COLO668 (cell line): ENCODE data around the gene MYOC.
"Not testable (repeated sequence)": the region's sequence is repeated elsewhere in the genome, so short reads cannot be mapped to it uniquely, and the experiment has no call there.

Experiments
- DNase-seq: peaks from one replicate; lab custom pipeline; 2025; ENCODE audit not compliant: unreplicated experiment; lab: John Stamatoyannopoulos, UW

Gene MYOC

DNA sequence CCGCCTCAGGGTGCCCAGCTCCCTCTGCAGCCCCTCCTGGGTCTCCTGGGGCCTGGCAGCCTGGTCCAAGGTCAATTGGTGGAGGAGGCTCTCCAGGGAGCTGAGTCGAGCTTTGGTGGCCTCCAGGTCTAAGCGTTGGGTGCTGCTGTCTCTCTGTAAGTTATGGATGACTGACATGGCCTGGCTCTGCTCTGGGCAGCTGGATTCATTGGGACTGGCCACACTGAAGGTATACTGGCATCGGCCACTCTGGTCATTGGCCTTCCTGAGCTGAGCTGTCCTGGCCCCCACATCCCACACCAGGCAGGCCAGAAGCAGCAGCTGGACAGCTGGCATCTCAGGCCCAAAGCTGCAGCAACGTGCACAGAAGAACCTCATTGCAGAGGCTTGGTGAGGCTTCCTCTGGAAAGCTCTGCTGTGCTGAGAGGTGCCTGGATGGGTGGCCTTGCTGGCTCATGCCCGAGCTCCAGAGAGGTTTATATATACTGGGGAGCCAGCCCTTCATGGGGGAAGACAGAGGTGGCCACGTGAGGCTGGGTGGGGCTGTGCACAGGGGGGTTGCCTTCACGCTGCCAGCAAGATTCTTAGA is at the start of gene MYOC:
Gene MYOC (minus strand): TSS at position 455 of the 589 bp plus-strand sequence. CDS start 77 bp downstream, at position 378.
- no peak for DNase-seq

DNA sequence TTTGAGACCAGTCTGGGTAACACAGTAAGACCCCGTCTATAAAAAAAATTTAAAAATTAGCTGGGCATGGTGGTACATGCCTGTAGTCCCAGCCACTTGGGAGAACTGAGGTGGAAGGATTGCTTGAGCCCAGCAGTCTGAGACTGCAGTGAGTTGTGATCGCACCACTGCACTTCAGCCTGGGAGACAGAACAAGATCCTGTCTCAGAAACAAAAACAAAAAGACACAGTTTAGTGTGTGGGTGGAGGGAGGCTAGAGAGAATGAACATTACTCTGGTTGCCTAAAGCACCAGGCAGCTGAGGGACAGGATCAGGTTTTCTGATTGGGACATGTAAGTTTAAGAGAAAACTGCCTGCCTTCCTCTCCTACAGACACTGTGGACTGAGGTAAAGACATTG is 47.0 kb upstream of the MYOC start:
- no peak for DNase-seq

GRCh38 chr1:171695772-171696171 is 43.3 kb upstream of the MYOC start:
- DNase-seq = not testable (repeated sequence)

- not testable (repeated sequence) for DNase-seq
These were observed 41.1 kb upstream of the MYOC start for GRCh38 chr1:171693541-171693940.

DNA sequence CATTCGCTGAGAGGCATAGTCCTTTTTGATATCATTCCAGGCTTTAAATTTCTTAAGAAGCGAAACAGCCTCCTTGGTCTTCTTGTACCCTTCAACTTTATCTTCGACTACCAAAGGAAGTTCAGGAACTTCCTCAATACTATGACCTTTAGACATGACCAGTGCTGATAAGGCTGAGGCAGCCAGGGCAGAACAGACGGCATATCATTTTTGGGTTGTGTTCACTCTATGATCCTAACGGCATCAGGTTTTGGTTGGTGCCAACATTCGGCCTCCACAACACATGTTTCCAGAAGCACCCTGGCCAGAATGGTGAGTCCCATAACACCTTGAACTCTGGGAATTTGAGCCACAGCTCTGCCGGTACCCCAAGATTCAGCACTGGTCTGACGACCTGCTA is 31.4 kb upstream of the MYOC start:
- DNase-seq = no peak

DNA sequence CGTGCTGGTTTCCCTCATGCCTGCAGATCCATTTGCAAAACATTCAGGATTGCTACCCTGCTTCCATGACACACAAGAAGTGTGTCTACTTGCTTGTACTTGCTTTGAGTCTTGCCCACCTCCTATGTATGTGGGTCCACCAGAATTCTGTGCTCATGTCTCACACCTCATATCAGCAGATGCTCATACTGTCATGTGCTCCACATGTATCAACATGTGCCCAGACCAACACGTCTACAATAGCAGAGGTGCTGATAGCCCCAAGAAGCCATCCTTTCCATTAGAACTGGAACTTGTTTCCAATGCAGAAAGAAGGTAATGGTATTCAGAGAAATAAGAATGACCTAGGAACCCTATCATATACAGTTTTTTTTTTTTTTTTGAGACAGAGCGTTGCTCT is 27.9 kb upstream of the MYOC start:
- DNase-seq = no peak

- no peak for DNase-seq
These were observed 24.3 kb upstream of the MYOC start for GRCh38 chr1:171676823-171677222.

GRCh38 chr1:171674431-171675405 is 22.2 kb upstream of the MYOC start:
- DNase-seq = no peak

GRCh38 chr1:171670739-171671138 is 18.3 kb upstream of the MYOC start:
- no peak for DNase-seq

DNA sequence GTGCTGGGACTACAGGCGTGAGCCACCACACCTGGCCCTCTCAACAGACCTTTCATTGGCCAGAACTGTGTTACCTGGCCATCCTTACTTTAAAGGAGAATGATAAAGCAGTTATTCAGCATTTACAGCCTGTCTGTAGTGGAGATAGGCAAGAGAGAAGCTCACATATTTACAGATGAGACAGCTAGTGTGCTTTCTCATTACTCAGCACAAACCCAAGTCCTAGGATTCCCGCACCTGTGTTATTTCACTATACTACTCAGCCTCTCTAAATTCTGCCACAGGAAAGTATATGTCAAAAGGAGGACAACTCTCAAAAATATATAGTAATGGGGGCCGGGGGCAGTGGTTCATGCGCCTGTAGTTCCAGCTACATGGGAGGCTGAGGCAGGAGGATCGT is 15.9 kb upstream of the MYOC start:
- no peak for DNase-seq

DNA sequence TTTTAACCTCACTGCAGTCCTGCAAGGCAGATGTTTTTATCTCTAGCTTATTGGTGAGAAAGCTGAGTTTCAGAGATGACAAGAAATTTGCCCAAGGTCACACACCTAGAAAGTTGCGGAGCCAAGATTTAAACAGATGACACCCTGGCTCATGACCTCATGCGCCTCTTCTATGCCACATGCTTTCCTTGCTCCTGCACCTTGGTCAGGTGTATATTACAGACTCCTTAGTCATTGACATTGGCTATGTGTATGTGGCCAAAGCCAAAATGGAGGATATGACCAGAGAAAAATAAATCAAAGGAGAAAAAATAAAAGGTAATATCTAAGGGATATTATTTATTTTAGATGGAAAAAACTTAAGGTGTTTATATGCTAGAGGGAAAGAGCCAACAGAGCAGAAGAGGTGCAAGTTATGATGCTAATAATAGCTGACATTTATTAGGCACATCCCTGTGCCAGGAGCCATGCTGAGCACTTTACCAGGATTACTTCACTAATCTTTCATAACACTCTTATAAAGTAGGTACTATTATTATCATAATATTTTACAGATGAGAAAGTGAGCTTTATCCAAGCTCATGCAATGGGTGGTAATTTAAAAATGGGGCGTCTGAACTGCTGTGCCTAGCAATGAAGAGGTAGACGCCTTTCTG is 13.8 kb upstream of the MYOC start:
- no peak for DNase-seq

DNA sequence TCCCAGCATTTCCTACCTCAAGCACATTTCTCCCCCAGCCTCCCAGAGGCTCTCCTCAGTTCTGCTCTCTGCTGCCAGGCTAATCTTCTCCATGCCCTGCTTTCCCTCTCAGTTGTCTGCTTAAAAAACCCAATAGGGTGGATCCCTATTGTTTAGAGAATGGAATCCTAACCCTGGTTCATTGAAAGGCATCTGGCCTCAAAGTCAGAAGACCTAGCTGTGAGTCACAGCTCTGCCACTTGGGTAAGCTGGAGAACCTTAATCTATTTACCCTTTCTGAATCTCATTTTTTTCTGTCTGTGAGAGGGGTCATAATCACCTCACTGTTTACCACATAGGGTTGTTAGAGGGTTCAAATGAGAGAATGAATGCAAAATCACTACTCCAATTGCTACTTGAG is 12.5 kb upstream of the MYOC start:
- DNase-seq = no peak

DNA sequence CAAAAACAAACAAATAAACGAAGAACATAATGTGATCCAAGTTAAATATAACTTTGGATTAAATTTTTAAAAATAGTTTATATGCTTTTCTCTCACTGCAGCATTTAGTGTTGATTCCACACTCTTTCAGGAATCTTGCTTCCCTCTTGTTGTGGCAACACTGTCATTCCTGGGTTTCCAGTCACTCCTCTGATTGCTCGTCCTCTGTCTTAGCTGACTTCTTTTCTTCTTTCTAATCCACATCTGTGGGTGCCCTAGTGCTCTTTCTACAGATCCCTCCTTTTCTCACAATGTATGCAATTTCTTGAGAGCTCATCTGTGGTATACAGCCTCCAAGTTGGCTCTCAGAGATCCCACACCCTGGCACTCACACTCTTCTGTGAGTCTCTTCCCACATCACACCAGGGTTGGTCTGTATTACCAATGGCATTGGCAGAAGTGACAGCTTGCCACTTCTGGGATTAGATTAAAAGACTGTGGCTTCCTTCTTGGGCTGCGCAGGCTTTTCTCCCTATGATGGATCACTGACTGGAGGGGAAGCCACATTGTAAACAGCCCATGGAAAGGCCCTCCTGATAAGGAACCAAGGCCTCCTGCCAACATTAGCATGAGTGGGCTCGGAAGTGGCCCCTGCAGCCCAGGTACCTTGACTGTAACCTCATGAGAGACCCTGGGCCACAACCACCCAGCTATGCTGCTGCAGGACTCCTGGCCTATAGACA is 11.5 kb upstream of the MYOC start:
- DNase-seq = no peak

- DNase-seq = no peak
These were observed 10.8 kb upstream of the MYOC start for GRCh38 chr1:171663036-171663853.

GRCh38 chr1:171661076-171661650 is 8.7 kb upstream of the MYOC start:
- DNase-seq = no peak

DNA sequence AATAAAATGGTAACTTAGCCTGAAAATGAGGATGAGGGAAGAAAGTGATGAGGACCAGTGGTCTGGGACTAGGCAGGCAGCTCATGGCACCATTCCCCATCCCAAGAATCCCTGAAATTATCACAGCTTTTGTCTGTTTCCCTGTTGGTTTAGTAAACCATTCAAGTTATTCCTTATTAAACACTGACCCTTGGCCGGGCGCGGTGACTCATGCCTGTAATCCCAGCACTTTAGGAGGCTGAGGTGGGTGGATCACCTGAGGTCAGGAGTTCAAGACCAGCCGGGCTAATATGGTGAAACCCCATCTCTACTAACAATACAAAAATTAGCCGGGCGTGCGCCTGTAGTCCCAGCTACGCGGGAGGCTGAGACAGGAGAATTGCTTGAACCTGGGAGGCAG is 3.7 kb upstream of the MYOC start:
- DNase-seq = not testable (repeated sequence)

DNA sequence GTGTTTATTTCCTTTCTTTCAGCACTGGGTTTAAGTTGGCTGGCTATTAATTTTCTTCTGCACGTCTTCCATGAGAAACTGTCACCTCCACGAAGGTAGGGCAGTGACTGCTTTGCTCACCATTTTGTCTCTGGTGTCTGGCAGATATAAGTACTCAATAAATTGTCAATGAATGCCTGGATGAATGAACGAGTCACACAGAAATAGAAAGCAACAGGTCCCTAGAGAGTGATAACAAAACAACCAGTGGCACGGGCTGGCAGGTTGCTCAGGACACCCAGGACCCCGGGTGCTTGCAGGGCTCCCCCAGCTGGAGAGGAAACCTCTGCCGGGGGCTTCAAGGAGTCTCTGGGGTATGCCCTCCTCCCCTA is 3.2 kb upstream of the MYOC start:
- DNase-seq = no peak

DNA sequence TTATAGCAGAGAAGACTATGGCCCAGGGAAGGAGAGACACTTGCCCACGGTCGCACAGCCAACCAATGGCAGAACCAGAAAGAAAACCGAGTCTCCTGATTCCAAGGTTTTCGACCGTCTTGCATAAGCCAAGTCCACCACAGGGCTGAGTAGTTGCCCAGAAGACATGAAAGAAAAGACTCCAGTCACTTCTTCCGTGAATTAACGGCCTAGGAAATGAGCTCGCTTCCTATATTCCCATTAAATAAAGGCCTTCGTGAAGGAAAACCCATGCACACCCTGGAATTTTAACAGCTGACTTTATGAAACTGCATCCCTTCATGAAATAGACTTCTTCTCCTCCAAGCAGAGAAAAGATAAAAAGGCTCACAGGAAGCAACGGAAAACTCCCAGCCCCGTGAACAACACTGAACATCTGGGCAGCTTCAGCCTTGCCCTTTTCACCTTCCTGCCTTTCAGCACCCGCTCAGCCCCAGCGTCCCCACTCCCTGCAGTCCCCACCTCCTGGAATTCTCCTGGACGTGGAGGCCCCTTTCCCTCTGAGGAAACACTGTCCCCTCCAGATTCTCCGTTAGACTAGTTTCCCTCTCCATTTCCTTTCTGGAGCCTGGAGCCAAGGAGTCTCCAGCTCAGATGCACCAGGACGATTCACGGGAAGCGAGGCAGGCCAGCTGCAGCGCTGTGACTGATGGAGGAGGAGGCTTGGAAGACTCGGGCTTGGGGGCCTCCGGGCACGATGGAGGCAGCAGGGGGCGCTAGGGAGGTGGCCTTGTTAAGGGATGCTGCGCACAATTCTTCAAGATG is 2.7 kb upstream of the MYOC start:
- peak; percentile 30 for DNase-seq

DNA sequence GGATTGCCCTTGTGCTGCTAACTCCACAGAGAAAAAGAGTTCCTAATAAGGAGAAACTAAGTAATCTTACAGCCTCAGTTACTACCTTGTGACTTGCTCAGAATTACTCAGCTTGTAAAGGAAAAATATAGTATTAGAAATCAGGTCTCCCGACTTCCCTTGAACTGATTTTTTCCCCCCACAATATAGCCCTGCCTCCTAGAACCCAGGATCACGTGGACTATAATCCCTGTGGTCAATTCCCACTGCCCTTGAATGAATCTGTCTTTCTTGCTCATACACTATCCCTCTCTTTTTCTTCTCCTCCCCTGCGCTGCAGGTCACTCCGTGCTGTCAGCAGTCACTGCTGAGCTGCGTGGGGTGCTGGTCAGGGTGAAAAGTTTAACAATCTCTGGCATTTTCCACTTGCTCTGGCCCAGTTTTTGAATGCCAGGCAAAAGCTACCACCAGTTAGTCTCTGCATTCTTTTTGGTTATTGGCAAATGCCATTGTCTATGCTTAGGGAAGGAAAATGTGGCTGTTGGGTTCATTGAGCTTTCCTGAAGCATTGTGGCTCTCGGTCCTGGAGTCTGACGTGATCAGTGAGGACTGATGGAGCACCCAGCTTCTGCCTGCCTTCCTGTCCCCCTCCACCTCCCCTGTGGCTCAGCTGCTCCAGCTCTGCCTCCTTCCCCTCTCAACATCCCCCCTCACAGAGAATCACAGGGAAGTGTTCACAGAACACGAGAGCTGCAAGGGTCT is 1.9 kb upstream of the MYOC start:
- DNase-seq = no peak
